ENCODE data around the gene SNORC. TPM values are rescaled to one million over a fixed set of nuclear protein-coding genes. Genes with fewer than 3 reads are reported as not detected.
"Not testable (repeated sequence)": the region's sequence is repeated elsewhere in the genome, so short reads cannot be mapped to it uniquely, and the experiment has no call there.

Gene SNORC
- 0.02 and 0.09 TPM in 2 replicates for polyA plus RNA-seq (2014; cell fraction: cytosol; rRNA removed)
- polyA plus RNA-seq (2014; cell fraction: nucleus; rRNA removed), result 1.9 and 2.5 TPM in 2 replicates

DNA sequence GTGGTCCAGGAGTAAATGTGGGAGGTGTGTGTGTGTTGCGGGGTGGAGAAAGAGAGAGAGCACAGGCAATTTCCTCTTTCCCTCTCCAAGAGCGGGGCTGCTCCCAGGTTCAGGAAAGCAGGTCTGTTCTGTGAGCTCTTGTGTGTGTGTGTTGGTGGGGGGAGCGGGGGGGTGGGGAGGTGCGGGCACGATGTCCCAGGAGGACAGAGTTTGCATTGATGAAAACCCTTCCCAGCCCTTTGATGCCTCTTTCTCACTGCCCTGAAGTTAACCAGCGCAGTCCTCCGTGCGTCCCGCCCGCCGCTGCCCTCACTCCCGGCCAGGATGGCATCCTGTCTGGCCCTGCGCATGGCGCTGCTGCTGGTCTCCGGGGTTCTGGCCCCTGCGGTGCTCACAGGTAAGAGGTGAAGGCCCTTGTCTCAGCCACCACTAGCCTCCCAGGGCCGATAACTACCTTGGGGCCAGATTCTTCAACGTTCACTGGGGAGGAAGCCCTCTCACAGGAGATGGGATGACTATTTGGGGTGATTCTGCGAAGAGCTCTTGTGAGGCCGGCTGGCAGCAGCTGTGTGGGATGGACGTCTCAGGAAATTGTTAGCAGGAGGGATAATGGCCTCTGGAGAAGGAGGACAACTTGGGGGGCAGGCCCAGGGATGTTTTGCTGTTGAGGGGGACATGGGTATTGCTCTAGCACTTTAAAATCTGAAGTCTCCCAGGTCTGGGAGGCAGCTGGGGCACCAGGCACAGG is at the start of gene SNORC:
Gene SNORC (plus strand): TSS at position 247 of the 748 bp plus-strand sequence. CDS start 78 bp downstream, at position 325.
- no peak for DNase-seq (ENCODE audit: low spot score)

DNA sequence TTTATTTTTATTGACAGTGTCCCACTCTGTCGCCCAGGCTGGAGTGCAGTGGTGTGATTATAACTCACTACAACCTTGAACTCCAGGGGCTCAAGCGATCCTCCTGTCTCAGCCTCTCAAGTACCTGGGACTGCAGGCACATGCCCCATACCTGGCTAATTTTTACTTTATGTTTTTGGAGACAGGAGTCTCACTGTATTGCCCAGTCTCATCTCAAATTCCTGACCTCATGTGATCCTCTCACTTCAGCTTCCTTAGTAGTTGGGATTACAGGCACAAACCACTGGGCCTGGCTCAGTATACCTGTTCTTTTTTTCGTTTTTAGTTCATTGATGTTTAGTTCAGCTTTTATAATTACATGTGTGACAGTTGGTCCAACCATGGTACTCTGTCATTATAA is 40.1 kb upstream of the SNORC start:
- no peak for DNase-seq (ENCODE audit: low spot score)

DNA sequence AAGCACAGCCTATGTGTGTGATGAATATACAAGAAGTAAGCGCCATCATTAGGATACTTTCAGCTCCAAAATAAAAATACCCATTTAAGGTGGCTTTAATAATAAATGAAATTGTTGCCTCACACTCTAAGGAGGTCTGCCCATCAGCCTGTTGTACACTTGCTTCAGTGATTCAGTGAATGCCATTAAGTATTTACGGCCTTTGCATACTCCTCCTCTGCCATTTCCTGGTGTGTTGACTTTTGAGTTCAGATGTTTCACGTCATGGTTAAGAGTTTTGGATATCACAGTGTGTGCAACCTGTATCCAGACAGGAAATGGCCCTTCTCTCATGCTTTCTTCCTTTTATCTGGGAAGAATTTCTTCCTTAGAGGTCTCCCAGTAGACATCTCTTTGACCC is 38.6 kb upstream of the SNORC start:
- no peak for DNase-seq (ENCODE audit: low spot score)

DNA sequence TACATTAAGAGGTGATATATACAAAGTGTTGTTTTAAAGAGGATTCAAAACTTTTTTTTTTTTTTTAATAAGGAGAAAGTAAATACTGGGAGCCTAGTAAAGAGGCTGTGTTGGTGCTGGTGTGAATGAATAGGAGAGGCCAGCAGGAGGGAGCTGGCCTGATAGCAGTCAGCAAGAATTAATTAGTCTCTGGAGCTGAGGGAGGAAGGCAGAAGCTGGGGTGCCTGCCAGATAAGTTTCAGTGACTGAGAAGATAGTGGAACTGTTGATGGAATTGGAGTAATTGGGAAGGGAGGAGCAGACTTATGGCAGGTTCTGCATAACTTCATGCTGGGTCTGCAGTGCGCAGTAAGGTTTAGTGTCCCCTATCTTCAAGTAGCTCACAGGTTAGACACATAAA is 36.2 kb upstream of the SNORC start:
- no peak for DNase-seq (ENCODE audit: low spot score)

DNA sequence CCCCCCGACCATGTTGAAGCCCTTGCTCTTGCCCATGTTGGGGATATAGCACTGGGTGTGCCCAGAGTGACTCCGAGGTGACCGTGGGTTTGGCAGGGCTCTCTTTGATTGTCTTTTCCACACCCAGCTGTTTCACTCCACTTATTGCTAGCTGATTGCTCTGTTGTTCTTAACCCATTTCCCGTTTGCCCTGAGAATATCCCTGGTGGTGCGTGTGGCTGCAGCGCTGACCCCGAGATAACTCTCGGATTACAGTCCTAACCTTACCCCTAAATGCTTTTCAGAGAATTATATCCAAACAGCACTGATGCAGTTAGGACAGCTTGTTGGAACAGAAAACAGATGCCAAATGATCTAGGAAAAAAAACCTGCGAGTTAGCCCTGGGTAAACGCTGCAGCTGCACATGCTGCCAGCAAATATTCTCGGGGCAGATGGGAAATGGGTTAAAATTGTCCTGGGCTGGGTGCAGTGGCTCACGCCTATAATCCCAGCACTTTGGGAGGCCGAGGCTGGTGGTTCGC is 34.3 kb upstream of the SNORC start:
- no peak for DNase-seq (ENCODE audit: low spot score)

DNA sequence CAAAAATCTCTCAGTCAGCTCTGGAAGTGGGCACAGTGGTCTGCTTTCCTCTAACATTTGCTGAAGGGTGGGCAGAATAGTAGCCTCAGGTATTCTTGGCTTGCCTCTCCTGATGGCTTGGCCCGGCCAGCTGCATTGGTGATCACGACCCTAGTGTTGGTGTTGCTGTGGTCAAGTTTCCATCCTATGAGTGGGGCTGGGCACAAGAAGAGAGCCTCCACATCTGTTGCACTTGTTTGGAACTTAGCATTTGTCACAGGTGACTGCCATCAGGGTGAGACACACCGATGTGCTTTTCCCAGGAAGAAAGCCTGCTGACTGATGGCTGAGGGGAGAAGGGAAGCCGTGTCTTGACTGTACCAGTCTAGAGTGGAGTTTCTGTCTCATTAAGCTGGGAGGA is 33.1 kb upstream of the SNORC start:
- no peak for DNase-seq (ENCODE audit: low spot score)

DNA sequence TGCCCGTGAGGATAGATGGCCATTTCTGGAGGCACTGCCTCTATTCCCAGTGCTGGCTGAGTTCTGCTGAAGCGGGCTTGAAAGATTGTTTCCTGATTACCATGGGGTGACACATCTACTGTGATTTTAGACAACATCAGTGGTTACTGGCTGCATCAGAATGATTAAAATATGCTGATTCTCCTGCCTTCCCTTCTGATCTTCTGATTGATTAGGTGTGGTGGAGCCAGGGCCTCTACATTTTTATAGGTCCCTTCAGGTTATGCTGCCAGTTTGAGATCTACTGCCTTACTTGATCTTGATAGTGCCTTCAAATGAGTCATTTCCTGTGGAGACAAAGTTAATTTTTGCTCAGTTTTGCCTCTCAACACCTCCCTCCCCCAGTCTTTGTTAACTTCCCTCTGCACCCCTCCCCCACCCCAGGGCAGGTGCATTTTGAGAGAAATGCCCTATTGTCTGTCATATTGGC is 31.6 kb upstream of the SNORC start:
- no peak for DNase-seq (ENCODE audit: low spot score)

DNA sequence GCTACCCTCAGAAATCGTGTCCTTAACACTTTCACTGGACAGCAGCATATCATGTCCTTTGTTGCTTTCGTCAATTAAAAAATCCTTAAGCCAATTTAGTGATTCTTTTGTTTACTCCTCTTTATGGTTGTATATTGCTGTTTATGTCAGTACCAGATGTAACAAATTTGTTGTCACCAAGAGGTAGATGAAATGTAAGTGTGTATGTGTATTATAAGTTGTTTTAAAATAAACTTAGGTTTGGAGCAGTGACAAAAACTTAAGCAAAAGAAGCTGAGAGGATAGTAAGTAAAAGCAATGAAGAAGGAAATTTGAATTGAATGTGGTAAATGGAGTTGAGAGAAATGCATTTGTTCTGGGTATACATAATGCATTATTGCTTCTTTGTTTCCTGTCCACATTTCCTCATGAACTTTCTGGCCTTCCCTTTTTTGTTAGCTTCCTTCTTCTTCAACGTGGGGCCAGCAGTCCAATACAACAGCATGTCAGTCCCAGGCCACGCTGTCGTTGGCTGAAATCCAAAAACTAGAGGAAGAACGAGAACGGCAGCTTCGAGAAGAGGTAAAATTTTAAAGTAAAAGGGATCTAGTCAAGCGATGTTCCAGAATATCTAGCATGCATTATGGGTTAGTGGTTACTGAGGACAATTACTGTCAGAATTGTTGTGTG is 30.5 kb upstream of the SNORC start:
- DNase-seq (ENCODE audit: low spot score), result no peak

DNA sequence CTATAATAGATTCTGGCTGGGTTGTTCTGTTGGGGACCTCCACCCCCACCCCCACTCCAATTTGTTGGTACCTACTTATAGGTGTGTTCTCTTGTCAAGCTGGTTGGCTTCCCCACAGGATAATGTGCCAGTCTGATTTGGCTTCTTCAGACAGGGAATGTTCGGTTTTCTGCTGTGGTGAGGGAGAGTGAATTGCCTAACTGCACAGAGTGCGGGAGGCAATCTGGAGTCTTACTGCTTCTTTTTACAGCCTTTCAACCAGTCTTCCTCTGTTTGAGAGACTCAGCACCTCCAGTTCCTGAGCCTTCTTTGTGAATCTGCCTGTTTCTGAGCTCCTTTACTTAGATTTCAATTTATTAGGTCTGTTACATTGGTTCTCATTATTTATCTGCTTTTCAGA is 27.4 kb upstream of the SNORC start:
- DNase-seq (ENCODE audit: low spot score), result no peak

DNA sequence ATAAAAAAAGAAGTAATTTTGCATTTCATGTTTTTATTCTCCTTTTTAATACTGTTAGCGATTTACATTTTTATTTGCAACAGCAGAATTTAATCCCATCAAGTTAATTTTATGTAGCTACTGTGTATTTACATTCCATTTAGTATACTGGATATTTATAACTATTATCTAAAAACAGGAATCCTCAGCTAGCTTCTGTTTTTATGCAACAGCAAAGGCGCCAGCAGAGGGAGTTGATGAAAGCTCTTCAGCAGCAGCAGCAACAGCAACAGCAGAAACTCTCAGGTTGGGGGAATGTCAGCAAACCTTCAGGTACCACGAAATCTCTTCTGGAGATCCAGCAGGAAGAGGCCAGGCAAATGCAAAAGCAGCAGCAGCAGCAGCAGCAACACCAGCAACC is 26.2 kb upstream of the SNORC start:
- no peak for DNase-seq (ENCODE audit: low spot score)

DNA sequence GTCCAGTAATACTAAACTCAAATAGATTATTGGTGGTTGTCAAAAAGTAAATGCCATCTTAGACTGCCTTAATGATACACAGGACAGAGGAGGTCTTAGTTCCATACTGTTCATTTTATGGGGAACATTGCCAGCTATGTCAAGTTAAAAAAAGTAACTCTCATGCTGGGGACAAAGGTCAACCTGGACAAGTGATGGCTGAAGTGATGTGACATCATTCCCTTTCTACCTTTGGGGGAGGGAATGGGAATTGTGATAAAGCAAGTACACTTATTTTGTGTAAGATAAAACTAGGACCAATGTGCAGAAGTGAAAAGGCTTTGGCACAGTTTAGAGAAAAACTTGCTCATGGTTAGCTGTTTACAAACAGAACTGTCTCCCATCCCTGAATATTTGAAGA is 24.0 kb upstream of the SNORC start:
- DNase-seq (ENCODE audit: low spot score), result no peak

DNA sequence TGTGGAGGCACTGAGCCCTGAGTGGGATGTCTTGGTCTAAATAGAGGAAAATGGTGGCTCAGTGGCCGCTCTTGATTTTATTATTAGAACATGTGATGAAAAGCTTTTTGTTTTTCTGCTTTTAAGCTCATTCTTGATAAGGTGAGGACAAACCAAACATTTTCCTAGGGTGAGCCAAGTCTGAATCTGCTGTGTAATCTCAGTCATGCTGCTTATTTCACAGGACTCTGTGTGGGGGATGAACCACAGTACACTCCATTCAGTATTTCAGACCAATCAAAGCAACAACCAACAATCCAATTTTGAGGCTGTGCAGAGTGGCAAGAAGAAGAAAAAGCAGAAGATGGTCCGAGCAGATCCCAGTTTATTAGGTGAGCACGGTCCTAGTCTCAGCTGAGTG is 20.0 kb upstream of the SNORC start:
- DNase-seq (ENCODE audit: low spot score), result no peak

DNA sequence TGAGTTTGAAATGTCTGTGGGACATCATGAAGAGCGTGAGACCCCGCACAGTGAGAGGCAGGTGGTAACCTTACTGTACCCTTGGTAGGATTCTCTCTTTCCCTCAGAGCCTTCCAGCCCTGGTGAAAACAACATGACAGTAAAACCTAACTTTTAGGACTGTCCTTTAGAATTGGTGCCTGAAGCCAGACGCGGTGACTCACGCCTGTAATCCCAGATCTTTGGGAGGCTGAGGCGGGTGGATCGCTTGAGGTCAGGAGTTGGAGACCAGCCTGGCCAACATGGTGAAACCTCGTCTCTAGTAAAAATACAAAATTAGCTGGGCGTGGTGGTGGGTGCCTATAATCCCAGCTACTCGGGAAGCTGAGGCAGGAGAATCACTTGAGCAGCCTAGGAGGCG is 18.0 kb upstream of the SNORC start:
- DNase-seq (ENCODE audit: low spot score), result not testable (repeated sequence)

DNA sequence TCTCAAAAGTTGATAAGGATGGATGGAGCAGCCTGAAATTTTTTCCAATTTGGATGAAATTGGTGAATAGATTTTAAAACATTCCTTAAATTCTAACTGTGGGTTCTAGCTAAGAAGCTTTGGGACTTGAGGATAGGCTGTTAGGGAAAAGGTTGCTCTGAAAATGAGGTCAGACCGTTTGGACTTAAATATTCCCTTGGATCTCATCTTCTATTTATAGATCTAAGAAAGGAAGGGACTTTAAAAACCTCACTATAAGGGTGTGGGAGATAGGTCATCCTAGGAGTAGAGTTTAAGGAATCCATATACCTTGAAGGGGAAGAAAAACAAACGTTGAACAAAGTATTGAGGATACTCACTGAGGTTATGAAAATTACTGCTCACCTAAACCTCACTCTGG is 17.4 kb upstream of the SNORC start:
- DNase-seq (ENCODE audit: low spot score), result no peak

DNA sequence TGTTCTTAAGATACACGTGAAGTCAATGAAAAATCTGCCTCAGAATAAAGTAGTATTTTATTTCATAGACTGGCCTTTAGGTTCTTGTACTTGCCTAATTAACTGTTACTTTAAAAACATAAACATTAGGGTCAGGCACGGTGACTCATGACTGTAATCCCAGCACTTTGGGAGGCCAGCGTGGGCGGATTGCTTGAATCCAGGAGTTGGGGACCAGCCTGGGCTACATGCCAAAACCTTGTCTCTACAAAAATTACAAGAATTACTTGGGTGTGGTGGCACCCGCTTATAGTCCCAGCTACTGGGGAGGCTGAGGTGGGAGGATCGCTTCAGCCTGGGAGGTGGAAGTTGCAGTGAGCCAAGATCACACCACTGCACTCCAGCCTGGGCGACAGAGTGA is 16.0 kb upstream of the SNORC start:
- no peak for DNase-seq (ENCODE audit: low spot score)

DNA sequence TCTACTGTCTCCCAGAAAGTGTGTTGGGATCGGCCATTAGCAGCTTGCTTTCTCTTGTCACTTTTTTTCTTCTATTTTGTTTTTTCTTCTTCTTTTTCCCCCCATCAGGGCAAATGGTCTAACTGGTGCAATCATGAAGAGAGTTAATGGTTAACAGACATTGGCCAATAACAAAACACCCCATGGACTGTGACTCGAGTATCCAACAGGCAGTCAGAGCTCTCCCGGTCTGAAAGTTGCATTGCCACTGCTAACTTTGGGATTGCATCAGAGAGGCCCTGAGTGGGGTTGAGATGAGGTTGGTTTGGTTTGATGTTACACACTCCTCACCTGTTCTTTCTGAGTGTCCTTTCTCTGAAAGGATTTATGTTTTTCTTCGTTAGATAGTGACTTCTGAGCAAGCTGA is 12.9 kb upstream of the SNORC start:
- DNase-seq (ENCODE audit: low spot score), result no peak

DNA sequence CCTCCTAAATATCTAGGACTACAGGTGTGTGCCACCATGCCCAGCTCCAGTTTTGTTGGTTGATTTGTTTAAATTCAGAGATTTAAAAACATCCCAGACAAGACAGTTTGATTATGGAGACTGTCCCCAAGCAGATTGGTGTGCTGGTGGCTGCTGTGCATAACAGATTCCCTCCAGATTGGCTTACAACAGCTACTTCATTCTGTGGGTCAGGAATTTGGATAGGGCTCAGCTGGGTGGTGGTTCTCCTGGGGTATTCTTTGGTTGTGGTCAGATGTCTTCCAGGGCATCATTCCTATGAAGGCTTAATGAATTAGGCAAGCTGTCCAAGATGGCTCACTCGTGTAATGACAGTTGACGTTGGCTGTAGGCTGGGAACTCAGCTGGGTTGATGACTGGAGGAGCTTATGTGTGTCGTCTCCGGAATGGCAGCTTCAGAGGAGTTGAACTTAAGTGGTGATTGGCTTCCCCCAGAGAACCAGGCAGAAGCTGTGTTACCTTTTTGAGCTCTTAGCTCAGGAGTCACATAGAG is 10.6 kb upstream of the SNORC start:
- no peak for DNase-seq (ENCODE audit: low spot score)

DNA sequence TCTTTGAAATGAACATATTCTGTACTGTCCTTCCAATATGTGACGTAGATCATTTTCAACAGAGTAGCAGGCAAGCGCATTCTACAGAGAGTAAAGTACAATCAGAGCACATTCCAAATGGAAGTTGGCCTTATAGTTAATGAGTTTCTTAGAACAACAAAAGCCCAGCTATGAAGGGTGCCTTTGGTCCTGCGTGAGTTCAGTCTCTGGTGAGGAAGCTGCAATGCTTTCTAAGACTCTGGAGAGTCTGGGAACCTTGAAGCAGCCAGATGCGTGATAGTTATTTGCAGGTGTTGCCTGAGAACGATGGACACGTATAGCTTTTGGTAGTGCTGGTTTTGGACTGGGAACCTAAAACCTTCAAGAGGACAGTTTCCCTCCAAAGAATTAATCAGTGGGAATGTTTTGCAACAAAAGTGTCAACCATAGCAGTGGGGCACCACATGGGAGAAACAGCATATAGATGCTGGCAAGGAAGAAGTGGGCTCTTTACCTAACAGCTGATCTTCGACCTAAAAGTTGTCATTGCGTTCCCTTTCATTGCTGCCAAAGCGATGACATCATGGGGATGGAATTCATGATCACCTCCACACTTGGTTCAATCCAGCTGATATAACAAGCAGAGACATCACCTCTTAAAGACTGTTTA is 9.3 kb upstream of the SNORC start:
- DNase-seq (ENCODE audit: low spot score), result no peak

DNA sequence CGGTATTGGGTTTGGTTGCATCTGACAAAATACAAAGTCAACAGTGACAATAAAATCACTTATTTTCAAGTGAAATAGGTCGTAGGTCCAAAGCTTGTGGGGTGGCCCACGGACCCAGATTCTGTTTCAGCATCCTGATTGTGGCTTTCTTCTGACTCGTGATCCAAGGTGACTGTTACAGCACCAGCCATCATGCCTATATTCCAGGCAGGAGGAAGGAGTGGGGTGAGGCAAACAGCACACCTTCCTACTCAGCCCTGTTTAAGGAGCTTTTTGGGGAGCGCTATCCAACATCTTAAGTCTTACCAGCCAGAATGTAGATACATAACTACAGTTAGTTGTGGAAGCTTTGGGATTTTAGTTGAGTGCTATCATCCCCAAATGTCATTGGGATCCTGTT is 8.7 kb upstream of the SNORC start:
- DNase-seq (ENCODE audit: low spot score), result no peak

DNA sequence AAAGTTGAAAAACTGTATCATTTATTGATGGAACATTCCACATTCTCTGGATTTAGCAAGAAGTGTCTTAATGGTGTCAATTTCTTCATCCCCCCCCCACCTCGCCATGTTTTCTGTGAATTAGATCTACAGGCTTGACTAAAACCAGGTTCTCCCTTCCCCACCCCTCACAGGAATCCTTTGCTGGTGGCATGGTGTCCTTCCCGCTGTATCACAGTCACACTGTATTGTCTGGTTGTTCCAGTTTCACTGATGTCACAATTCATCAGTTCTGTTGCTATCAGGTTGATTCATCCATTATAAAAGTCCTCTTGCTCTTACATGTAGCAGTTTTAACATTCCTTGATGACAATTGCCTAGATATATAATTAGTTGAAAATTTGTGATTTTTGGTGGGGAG is 6.1 kb upstream of the SNORC start:
- DNase-seq (ENCODE audit: low spot score), result no peak

DNA sequence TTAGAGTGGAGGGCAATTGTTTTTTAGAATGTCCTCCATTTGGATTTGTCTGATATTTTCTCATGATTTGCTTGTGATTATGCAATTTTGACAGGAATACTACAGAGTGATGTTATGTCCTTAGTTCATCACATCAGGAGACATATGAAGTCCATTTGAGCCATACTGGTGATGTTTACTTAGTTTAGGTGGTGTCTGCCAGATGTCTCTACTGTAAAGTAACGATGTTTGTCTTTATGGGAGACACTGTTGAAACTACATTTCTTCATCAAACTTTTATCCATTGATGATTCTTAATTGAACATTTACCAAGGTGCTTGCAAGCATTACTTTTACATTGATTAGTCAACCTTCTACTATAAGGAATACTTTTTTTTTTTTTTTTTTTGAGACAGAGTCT is 4.9 kb upstream of the SNORC start:
- DNase-seq (ENCODE audit: low spot score), result no peak

DNA sequence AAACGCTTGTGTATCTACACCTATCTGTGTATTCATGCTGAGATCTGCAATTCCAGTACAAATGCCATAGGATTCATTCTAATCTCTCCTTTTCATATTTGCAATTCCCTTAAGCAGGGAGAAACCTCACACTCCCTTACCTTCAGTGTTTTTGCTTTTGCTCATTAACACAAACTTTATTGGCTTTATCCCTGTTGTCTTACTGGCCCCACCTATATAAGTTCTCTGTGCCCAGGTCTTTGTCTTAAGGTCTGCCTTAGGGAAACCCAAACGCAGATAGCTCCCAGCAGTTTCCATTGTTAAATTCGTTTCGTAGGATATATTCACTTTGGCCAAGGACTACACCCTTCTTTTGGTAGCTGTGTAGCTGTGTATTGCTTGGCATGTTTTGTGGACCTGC is 4.0 kb upstream of the SNORC start:
- no peak for DNase-seq (ENCODE audit: low spot score)

Measured in SK-N-DZ (cell line).